ENCODE data around the gene ALDH8A1.

GRCh38 chr6:134964451-134965203, 14.7 kb upstream of the ALDH8A1 start:
- no peak for TF ChIP-seq CTCF (IDR thresholded peaks at IDR 0.05; ENCODE audit: low read length)
- TF ChIP-seq EZH2 (IDR thresholded peaks at IDR 0.05; ENCODE audit: borderline replicate concordance, low read length), result no peak
